NB4 (cell line): ENCODE data around the gene MVD.

Experiments used
- MYC ChIP-seq: IDR thresholded peaks from 2 replicates; pipeline ENCODE4 v1.6.1; 2011; ENCODE audit warnings: low read depth, low read length
- POLR2A ChIP-seq: IDR thresholded peaks from 2 replicates; pipeline ENCODE4 v1.6.1; 2011; ENCODE audit warnings: mild to moderate bottlenecking; ENCODE audit not compliant: insufficient read length; ENCODE audit errors: extremely low read depth
- TF ChIP-seq, protein P1 (sequence below): IDR thresholded peaks from one replicate; pipeline ENCODE4 v1.5.1; 2012; ENCODE audit warnings: low read depth, low read length
- TF ChIP-seq, protein P2 (sequence below): IDR thresholded peaks from 2 replicates; pipeline ENCODE4 v1.6.1; 2011; ENCODE audit warnings: low read depth, low read length

- TF ChIP-seq POLR2A: no peak
- TF ChIP-seq, protein P1, sequence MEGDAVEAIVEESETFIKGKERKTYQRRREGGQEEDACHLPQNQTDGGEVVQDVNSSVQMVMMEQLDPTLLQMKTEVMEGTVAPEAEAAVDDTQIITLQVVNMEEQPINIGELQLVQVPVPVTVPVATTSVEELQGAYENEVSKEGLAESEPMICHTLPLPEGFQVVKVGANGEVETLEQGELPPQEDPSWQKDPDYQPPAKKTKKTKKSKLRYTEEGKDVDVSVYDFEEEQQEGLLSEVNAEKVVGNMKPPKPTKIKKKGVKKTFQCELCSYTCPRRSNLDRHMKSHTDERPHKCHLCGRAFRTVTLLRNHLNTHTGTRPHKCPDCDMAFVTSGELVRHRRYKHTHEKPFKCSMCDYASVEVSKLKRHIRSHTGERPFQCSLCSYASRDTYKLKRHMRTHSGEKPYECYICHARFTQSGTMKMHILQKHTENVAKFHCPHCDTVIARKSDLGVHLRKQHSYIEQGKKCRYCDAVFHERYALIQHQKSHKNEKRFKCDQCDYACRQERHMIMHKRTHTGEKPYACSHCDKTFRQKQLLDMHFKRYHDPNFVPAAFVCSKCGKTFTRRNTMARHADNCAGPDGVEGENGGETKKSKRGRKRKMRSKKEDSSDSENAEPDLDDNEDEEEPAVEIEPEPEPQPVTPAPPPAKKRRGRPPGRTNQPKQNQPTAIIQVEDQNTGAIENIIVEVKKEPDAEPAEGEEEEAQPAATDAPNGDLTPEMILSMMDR: no peak
- TF ChIP-seq, protein P2, sequence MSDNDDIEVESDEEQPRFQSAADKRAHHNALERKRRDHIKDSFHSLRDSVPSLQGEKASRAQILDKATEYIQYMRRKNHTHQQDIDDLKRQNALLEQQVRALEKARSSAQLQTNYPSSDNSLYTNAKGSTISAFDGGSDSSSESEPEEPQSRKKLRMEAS: no peak
- TF ChIP-seq MYC: no peak
Observed at GRCh38 chr16:88665570-88665969, 2.7 kb upstream of the MVD start.
